ENCODE measurements around the gene DMRT2. TPM values are rescaled to one million over a fixed set of nuclear protein-coding genes. Genes with fewer than 3 reads are reported as not detected.

Gene DMRT2
- total RNA-seq, 1 experiment from 2014 or later: not detected

GRCh38 chr9:1025131-1025530 is 25.0 kb upstream of the DMRT2 start:
- H3K36me3 ChIP-seq (ENCODE audit: low read depth, low read length): no peaks in the 10 kb centered on the region
- H2AFZ ChIP-seq (ENCODE audit: low read length): no peak overlapping the region
- no peaks in the 10 kb centered on the region for H3K4me1 ChIP-seq (ENCODE audit: insufficient read depth, low read length)
- ChIA-PET POLR2A (ENCODE audit: unreplicated experiment) (no interaction called here), CTCF (no interaction called here)
- no peaks in the 10 kb centered on the region for H3K9me3 ChIP-seq (ENCODE audit: low read length)
- DNase-seq (no peak), ATAC-seq (no peak)
- no peaks in the 10 kb centered on the region for H3F3A ChIP-seq (ENCODE audit: low read length, unreplicated experiment)
- intact Hi-C loops (cut with micrococcal nuclease): no loop called here
- H3K79me2 ChIP-seq (ENCODE audit: low read length): no peaks in the 10 kb centered on the region
- TF ChIP-seq EZH2phosphoT487 (IDR thresholded peaks at IDR 0.05; ENCODE audit: borderline replicate concordance, low read length) (no peak), EZH2 (IDR thresholded peaks at IDR 0.05; ENCODE audit: low read length, unreplicated experiment) (no peak)
- TF ChIP-seq, protein P1, sequence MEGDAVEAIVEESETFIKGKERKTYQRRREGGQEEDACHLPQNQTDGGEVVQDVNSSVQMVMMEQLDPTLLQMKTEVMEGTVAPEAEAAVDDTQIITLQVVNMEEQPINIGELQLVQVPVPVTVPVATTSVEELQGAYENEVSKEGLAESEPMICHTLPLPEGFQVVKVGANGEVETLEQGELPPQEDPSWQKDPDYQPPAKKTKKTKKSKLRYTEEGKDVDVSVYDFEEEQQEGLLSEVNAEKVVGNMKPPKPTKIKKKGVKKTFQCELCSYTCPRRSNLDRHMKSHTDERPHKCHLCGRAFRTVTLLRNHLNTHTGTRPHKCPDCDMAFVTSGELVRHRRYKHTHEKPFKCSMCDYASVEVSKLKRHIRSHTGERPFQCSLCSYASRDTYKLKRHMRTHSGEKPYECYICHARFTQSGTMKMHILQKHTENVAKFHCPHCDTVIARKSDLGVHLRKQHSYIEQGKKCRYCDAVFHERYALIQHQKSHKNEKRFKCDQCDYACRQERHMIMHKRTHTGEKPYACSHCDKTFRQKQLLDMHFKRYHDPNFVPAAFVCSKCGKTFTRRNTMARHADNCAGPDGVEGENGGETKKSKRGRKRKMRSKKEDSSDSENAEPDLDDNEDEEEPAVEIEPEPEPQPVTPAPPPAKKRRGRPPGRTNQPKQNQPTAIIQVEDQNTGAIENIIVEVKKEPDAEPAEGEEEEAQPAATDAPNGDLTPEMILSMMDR (conservative IDR thresholded peaks at IDR 0.05; ENCODE audit: low read depth, low read length): no peak
- BruUV-seq (replicated peaks): no TSS peak
- H3K4me2 ChIP-seq (ENCODE audit: low read length): no peak overlapping the region
- no peak overlapping the region for H3K4me3 ChIP-seq (ENCODE audit: low read length)
- no peaks in the 10 kb centered on the region for H3K27me3 ChIP-seq (ENCODE audit: low read length)
- H3K9me2 ChIP-seq (replicated peaks; ENCODE audit: low read length): no peaks in the 10 kb centered on the region
- H4K20me1 ChIP-seq (ENCODE audit: low read length): no peaks in the 10 kb centered on the region
- H3K27ac ChIP-seq (ENCODE audit: low read length): no peak overlapping the region
- H3K9ac ChIP-seq (ENCODE audit: low read length): no peak overlapping the region

GRCh38 chr9:1026219-1026618 is 23.9 kb upstream of the DMRT2 start:
- Histone ChIP-seq H3K27ac (ENCODE audit: low read length) (no peak overlapping the region), H3K79me2 (ENCODE audit: low read length) (no peaks in the 10 kb centered on the region), H3K4me1 (ENCODE audit: insufficient read depth, low read length) (no peaks in the 10 kb centered on the region), H2AFZ (ENCODE audit: low read length) (no peak overlapping the region), H3K9me3 (ENCODE audit: low read length) (no peaks in the 10 kb centered on the region), H3F3A (ENCODE audit: low read length, unreplicated experiment) (no peaks in the 10 kb centered on the region), H3K9me2 (replicated peaks; ENCODE audit: low read length) (no peaks in the 10 kb centered on the region), H3K36me3 (ENCODE audit: low read depth, low read length) (no peaks in the 10 kb centered on the region), H4K20me1 (ENCODE audit: low read length) (no peaks in the 10 kb centered on the region), H3K4me2 (ENCODE audit: low read length) (no peak overlapping the region), H3K9ac (ENCODE audit: low read length) (no peak overlapping the region), H3K27me3 (ENCODE audit: low read length) (no peaks in the 10 kb centered on the region), H3K4me3 (ENCODE audit: low read length) (no peak overlapping the region)
- TF ChIP-seq EZH2phosphoT487 (IDR thresholded peaks at IDR 0.05; ENCODE audit: borderline replicate concordance, low read length) (no peak), EZH2 (IDR thresholded peaks at IDR 0.05; ENCODE audit: low read length, unreplicated experiment) (no peak)
- TF ChIP-seq, protein P1 (conservative IDR thresholded peaks at IDR 0.05; ENCODE audit: low read depth, low read length): no peak
- BruUV-seq (replicated peaks): no TSS peak
- ChIA-PET POLR2A (ENCODE audit: unreplicated experiment) (no interaction called here), CTCF (no interaction called here)
- intact Hi-C loops (cut with micrococcal nuclease): no loop called here
- no peak for DNase-seq
- ATAC-seq: no peak

GRCh38 chr9:1028501-1029190 is 21.5 kb upstream of the DMRT2 start:
- H3K9me2 ChIP-seq (replicated peaks; ENCODE audit: low read length): no peaks in the 10 kb centered on the region
- no peaks in the 10 kb centered on the region for H4K20me1 ChIP-seq (ENCODE audit: low read length)
- H3K9ac ChIP-seq (ENCODE audit: low read length): no peak overlapping the region
- H2AFZ ChIP-seq (ENCODE audit: low read length): no peak overlapping the region
- H3K27ac ChIP-seq (ENCODE audit: low read length): no peak overlapping the region
- H3K4me1 ChIP-seq (ENCODE audit: insufficient read depth, low read length): no peaks in the 10 kb centered on the region
- TF ChIP-seq EZH2 (IDR thresholded peaks at IDR 0.05; ENCODE audit: low read length, unreplicated experiment) (no peak), EZH2phosphoT487 (IDR thresholded peaks at IDR 0.05; ENCODE audit: borderline replicate concordance, low read length) (no peak)
- TF ChIP-seq, protein P1 (conservative IDR thresholded peaks at IDR 0.05; ENCODE audit: low read depth, low read length): no peak
- CTCF ChIA-PET: no interaction called here
- intact Hi-C loops (cut with micrococcal nuclease): no loop called here
- H3F3A ChIP-seq (ENCODE audit: low read length, unreplicated experiment): no peaks in the 10 kb centered on the region
- ATAC-seq (no peak), DNase-seq (no peak)
- no peak overlapping the region for H3K4me2 ChIP-seq (ENCODE audit: low read length)
- no peaks in the 10 kb centered on the region for H3K79me2 ChIP-seq (ENCODE audit: low read length)
- H3K4me3 ChIP-seq (ENCODE audit: low read length): no peak overlapping the region
- POLR2A ChIA-PET (ENCODE audit: unreplicated experiment): no interaction called here
- no peaks in the 10 kb centered on the region for H3K36me3 ChIP-seq (ENCODE audit: low read depth, low read length)
- H3K27me3 ChIP-seq (ENCODE audit: low read length): no peaks in the 10 kb centered on the region
- no TSS peak for BruUV-seq (replicated peaks)
- no peaks in the 10 kb centered on the region for H3K9me3 ChIP-seq (ENCODE audit: low read length)

All from PC-3 (cell line).